SU-DHL-6 (cell line): ENCODE measurements around the gene OR4S2.

ENCODE experiments used
- H2AFZ ChIP-seq: fragments of 200-600 bp; sonication (generic); 2 replicates; pipeline ENCODE4 v1.6.1; 2014; ENCODE audit warnings: low read depth, mild to moderate bottlenecking, moderate library complexity, mixed read lengths, antibody characterized with exemption, low read length; ENCODE audit not compliant: severe bottlenecking
- H3F3A ChIP-seq: fragments of 200-600 bp; shearing (Covaris generic); 2 replicates; pipeline ENCODE4 v1.6.0; 2016; ENCODE audit warnings: antibody characterized with exemption, mild to moderate bottlenecking; ENCODE audit not compliant: insufficient read depth
- H3K27ac ChIP-seq: fragments of 200-600 bp; sonication (generic); 2 replicates; pipeline ENCODE4 v1.5.1; 2016; ENCODE audit warnings: low read depth, mild to moderate bottlenecking, low read length, moderate library complexity, mixed read lengths
- H3K27me3 ChIP-seq: fragments of 200-600 bp; sonication (generic), shearing (Covaris generic); 2 replicates; pipeline ENCODE4 v1.6.0; 2014; ENCODE audit warnings: mild to moderate bottlenecking, low read length
- H3K36me3 ChIP-seq: fragments of 200-600 bp; sonication (generic); 2 replicates; pipeline ENCODE4 v1.6.1; 2014; ENCODE audit warnings: mild to moderate bottlenecking, low read length, mixed read lengths
- H3K4me2 ChIP-seq: fragments of 300-600, 200-600 bp; shearing (Covaris generic), sonication (generic); 2 replicates; pipeline ENCODE4 v1.6.0; 2014; ENCODE audit warnings: low read length, low read depth, mild to moderate bottlenecking; ENCODE audit not compliant: poor library complexity, severe bottlenecking
- H3K4me3 ChIP-seq: fragments of 200-600 bp; sonication (generic); 2 replicates; pipeline ENCODE4 v1.5.1; 2014; ENCODE audit warnings: antibody characterized with exemption, low read length, mild to moderate bottlenecking, mixed read lengths; ENCODE audit not compliant: insufficient read depth, poor library complexity, severe bottlenecking
- H3K79me2 ChIP-seq: fragments of 200-600 bp; sonication (generic); 2 replicates; pipeline ENCODE4 v1.6.1; 2014; ENCODE audit warnings: mild to moderate bottlenecking, low read length, moderate library complexity; ENCODE audit not compliant: insufficient read depth
- H3K9ac ChIP-seq: fragments of 200-600 bp; sonication (generic); 2 replicates; pipeline ENCODE4 v1.7.0; 2014; ENCODE audit warnings: mild to moderate bottlenecking, low read length
- H3K9me2 ChIP-seq: fragments of 200-600 bp; sonication (generic); replicated peaks from 2 replicates; pipeline ENCODE4 v1.6.1; 2014; ENCODE audit warnings: low read length; ENCODE audit not compliant: insufficient read depth
- H3K9me3 ChIP-seq: fragments of 200-600 bp; sonication (generic); 2 replicates; pipeline ENCODE4 v1.6.1; 2014; ENCODE audit warnings: low read length, mixed read lengths; ENCODE audit not compliant: insufficient read depth
- H4K20me1 ChIP-seq: fragments of 200-600 bp; sonication (generic); 2 replicates; pipeline ENCODE4 v1.6.1; 2014; ENCODE audit warnings: low read depth, mild to moderate bottlenecking, antibody characterized with exemption, low read length, moderate library complexity, mixed read lengths
- EZH2phosphoT487 ChIP-seq: fragments of 200-600 bp; sonication (generic), shearing (Covaris generic); conservative IDR thresholded peaks from 2 replicates; pipeline ENCODE4 v1.6.1; 2018; ENCODE audit warnings: mild to moderate bottlenecking, antibody characterized with exemption, low read length, moderate library complexity, mixed read lengths
- TF ChIP-seq, protein P1 (sequence below): fragments of 200-600 bp; sonication (generic); IDR thresholded peaks from one replicate; pipeline ENCODE4 v1.5.1; 2017; ENCODE audit warnings: antibody characterized with exemption, mild to moderate bottlenecking, low read length, moderate library complexity; ENCODE audit not compliant: insufficient read depth, poor library complexity, severe bottlenecking

The OR4S2 gene

DNA sequence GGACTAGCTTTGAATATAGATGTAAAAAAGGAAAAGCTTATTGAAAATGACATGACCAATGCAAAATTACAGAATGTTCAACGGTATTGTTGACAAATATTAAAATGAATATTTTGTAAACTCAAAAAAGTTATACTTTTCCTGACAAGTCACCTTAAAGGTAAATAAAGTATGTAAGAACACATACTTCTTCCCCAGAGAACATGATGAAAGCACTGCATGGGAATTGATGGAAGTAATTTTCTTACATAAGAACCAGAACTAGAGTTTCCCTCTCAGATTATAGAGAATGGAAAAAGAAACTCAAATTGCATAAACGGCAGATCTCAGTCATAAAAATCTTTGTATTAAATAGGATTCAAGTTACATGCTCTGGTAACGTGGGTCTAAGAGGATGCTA lies 13.3 kb upstream of the OR4S2 start, which contains the start of gene OR4P4:
OR4P4 (plus strand) TSS at position 301 of the 400 bp plus-strand sequence.
- Histone ChIP-seq H3F3A (no peaks in the 10 kb centered on the region), H3K4me2 (no peak within 1 kb of the TSS), H3K36me3 (no peaks in the 10 kb centered on the region), H2AFZ (no peak within 1 kb of the TSS), H3K27me3 (no peaks in the 10 kb centered on the region), H3K27ac (no peak within 1 kb of the TSS), H3K9me3 (no peaks in the 10 kb centered on the region; the same call in 1 of the 2 replicates), H3K9ac (no peak within 1 kb of the TSS), H3K9me2 (no peaks in the 10 kb centered on the region), H3K79me2 (no peaks in the 10 kb centered on the region), H4K20me1 (no peaks in the 10 kb centered on the region), H3K4me3 (no peak within 1 kb of the TSS)
- TF ChIP-seq, protein P1, sequence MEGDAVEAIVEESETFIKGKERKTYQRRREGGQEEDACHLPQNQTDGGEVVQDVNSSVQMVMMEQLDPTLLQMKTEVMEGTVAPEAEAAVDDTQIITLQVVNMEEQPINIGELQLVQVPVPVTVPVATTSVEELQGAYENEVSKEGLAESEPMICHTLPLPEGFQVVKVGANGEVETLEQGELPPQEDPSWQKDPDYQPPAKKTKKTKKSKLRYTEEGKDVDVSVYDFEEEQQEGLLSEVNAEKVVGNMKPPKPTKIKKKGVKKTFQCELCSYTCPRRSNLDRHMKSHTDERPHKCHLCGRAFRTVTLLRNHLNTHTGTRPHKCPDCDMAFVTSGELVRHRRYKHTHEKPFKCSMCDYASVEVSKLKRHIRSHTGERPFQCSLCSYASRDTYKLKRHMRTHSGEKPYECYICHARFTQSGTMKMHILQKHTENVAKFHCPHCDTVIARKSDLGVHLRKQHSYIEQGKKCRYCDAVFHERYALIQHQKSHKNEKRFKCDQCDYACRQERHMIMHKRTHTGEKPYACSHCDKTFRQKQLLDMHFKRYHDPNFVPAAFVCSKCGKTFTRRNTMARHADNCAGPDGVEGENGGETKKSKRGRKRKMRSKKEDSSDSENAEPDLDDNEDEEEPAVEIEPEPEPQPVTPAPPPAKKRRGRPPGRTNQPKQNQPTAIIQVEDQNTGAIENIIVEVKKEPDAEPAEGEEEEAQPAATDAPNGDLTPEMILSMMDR: no peak
- TF ChIP-seq EZH2phosphoT487: no peak

DNA sequence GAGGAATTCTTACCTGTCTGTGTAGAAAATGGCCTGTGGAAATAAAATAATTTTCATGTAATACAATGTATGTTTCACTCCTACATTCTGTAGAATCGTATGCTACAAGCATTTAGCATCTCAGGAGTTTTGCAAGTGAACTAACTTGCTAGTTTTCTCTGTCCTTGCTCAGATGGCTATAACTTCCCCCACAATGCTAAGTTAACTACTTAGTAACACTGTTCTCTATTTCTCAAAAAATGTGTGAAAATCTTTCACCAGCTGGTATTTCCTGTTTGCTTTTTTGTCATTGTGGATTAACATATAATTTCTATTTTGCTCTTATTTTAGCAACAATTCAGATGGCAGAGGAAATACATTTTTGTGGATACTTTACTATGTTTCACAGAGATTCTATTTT lies 4.4 kb downstream of the OR4S2 start:
- Histone ChIP-seq H3F3A (no peaks in the 10 kb centered on the region), H3K27me3 (no peaks in the 10 kb centered on the region), H3K9me2 (no peaks in the 10 kb centered on the region), H3K9me3 (no peaks in the 10 kb centered on the region), H2AFZ (no peak overlapping the region), H3K9ac (no peak overlapping the region), H3K27ac (no peak overlapping the region), H3K4me2 (no peak overlapping the region), H3K4me3 (no peak overlapping the region), H3K79me2 (no peaks in the 10 kb centered on the region), H4K20me1 (no peaks in the 10 kb centered on the region), H3K36me3 (no peaks in the 10 kb centered on the region)
- TF ChIP-seq, protein P1: no peak
- TF ChIP-seq EZH2phosphoT487: no peak

DNA sequence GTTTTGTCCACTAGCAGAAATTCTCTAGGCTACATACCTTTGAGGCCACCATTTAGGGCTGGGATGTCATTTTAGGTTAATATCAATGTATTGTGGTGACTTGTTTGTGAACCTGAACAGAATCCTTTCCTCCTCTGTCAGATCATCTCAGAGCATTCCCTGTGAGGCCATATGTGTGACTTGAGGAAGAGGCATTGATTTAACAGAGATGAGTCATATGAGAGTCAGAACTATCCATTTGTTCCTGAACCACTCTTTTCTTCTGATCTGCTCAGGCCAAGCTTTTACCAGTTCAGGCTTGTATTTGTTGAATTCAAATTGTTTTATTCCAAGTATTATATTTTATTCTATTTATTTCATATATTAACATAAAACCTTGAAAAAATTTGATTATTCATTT lies 7.0 kb downstream of the OR4S2 start:
- Histone ChIP-seq H3K9me2 (no peaks in the 10 kb centered on the region), H3K79me2 (no peaks in the 10 kb centered on the region), H3K9me3 (no peaks in the 10 kb centered on the region), H3K36me3 (no peaks in the 10 kb centered on the region), H4K20me1 (no peaks in the 10 kb centered on the region), H3K9ac (no peak overlapping the region), H2AFZ (no peak overlapping the region), H3F3A (no peaks in the 10 kb centered on the region), H3K4me3 (no peak overlapping the region), H3K4me2 (no peak overlapping the region), H3K27me3 (no peaks in the 10 kb centered on the region), H3K27ac (no peak overlapping the region)
- TF ChIP-seq, protein P1: no peak
- TF ChIP-seq EZH2phosphoT487: no peak
